Activated naive CD4-positive, alpha-beta T cell treated with anti-CD3 and anti-CD28 coated beads, Interleukin-2, amount 50 U/mL, for 72 hours (primary cell): ENCODE data around the gene C1QL3. TPM values are rescaled to one million over a fixed set of nuclear protein-coding genes. Genes with fewer than 3 reads are reported as not detected.

Experiments
- ATAC-seq, 2 donors: fragments of 150-1000 bp; cut with Tn5 transposase; 2 replicates each; pipeline ENCODE4 v1.10.0; 2021; ENCODE audit warnings: mild to moderate bottlenecking in 2 of 2, moderate library complexity in 2 of 2
- DNase-seq, 2 donors: peaks; one replicate each; pipeline ENCODE4 v3.0.0; 2021 to 2022; ENCODE audit warnings: low spot score in 2 of 2
- H3K27ac Mint-ChIP-seq, 2 donors: one replicate each; pipeline ENCODE4 v1.8.0; 2022; ENCODE audit warnings: mild to moderate bottlenecking in 2 of 2, mixed read lengths in 2 of 2
- H3K36me3 Mint-ChIP-seq, 2 donors: one replicate each; pipeline ENCODE4 v1.8.0; 2022; ENCODE audit warnings: mixed read lengths in 2 of 2
- H3K9me3 Mint-ChIP-seq, 2 donors: one replicate each; pipeline ENCODE4 v1.8.0; 2022; ENCODE audit warnings: mixed read lengths in 2 of 2
- total RNA-seq, 2 donors: library from RNA; stranded (reverse); gene quantifications; one replicate each; pipeline ENCODE4 v1.2.3, GENCODE V29; 2022

The C1QL3 gene
- total RNA-seq, 2 donors from 2014 or later, result 0.20 TPM; not detected in 1

- no peaks in the 10 kb centered on the region for H3K9me3 Mint-ChIP-seq
- no peak overlapping the region for H3K27ac Mint-ChIP-seq
- no peak for ATAC-seq
- H3K36me3 Mint-ChIP-seq, result peaks cover 4 to 13% of the 10 kb centered on the region in 2 donors
- DNase-seq, result no peak
Measured at GRCh38 chr10:16518822-16519221, 2.9 kb downstream of the C1QL3 start.

GRCh38 chr10:16510843-16511242 is 10.8 kb downstream of the C1QL3 start:
- ATAC-seq (no peak), DNase-seq (no peak)
- no peak overlapping the region for H3K27ac Mint-ChIP-seq
- H3K36me3 Mint-ChIP-seq, result peaks cover 0 to 5% of the 10 kb centered on the region in 2 donors
- no peaks in the 10 kb centered on the region for H3K9me3 Mint-ChIP-seq

- ATAC-seq, result no peak
- H3K27ac Mint-ChIP-seq, result no peak overlapping the region
- no peak for DNase-seq
- peaks cover 0 to 5% of the 10 kb centered on the region in 2 donors for H3K36me3 Mint-ChIP-seq
- H3K9me3 Mint-ChIP-seq, result no peaks in the 10 kb centered on the region
Measured at GRCh38 chr10:16509996-16510395, 11.7 kb downstream of the C1QL3 start.

- H3K36me3 Mint-ChIP-seq, result peaks cover 5 to 6% of the 10 kb centered on the region in 2 donors
- no peak overlapping the region for H3K27ac Mint-ChIP-seq
- peaks cover 0 to 4% of the 10 kb centered on the region in 2 donors for H3K9me3 Mint-ChIP-seq
- DNase-seq (no peak), ATAC-seq (peak in 1 of 2 donors; percentile 26)
Measured at GRCh38 chr10:16505161-16505560, 16.5 kb downstream of the C1QL3 start.

GRCh38 chr10:16497911-16498310 is 23.8 kb downstream of the C1QL3 start:
- Mint-ChIP-seq H3K9me3 (peaks cover 0 to 4% of the 10 kb centered on the region in 2 donors), H3K36me3 (peaks cover 8 to 28% of the 10 kb centered on the region in 2 donors), H3K27ac (peak overlapping the region in 1 of 2 donors; percentile 68)
- DNase-seq, result no peak
- no peak for ATAC-seq

- no peak overlapping the region for H3K27ac Mint-ChIP-seq
- peaks cover 11 to 22% of the 10 kb centered on the region in 2 donors for H3K36me3 Mint-ChIP-seq
- DNase-seq (no peak), ATAC-seq (no peak)
- no peaks in the 10 kb centered on the region for H3K9me3 Mint-ChIP-seq
Measured at GRCh38 chr10:16493884-16494536, 27.7 kb downstream of the C1QL3 start.

GRCh38 chr10:16491933-16492332 is 29.7 kb downstream of the C1QL3 start:
- Mint-ChIP-seq H3K27ac (no peak overlapping the region), H3K36me3 (peaks cover 7 to 14% of the 10 kb centered on the region in 2 donors), H3K9me3 (no peaks in the 10 kb centered on the region)
- ATAC-seq (no peak), DNase-seq (no peak)

- ATAC-seq (no peak), DNase-seq (no peak)
- peaks cover 12 to 23% of the 10 kb centered on the region in 2 donors for H3K36me3 Mint-ChIP-seq
- H3K27ac Mint-ChIP-seq, result no peak overlapping the region
- no peaks in the 10 kb centered on the region for H3K9me3 Mint-ChIP-seq
Measured at GRCh38 chr10:16490511-16490910, 31.2 kb downstream of the C1QL3 start.

GRCh38 chr10:16483241-16483917 is 38.3 kb downstream of the C1QL3 start:
- peak overlapping the region in 1 of 2 donors; percentile 51 for H3K27ac Mint-ChIP-seq
- H3K9me3 Mint-ChIP-seq, result no peaks in the 10 kb centered on the region
- ATAC-seq, result peak in 1 of 2 donors; percentile 18
- H3K36me3 Mint-ChIP-seq, result peaks cover 6 to 28% of the 10 kb centered on the region in 2 donors
- no peak for DNase-seq

GRCh38 chr10:16481052-16481728 is 40.5 kb downstream of the C1QL3 start:
- no peaks in the 10 kb centered on the region for H3K9me3 Mint-ChIP-seq
- no peak for ATAC-seq
- H3K27ac Mint-ChIP-seq, result no peak overlapping the region
- H3K36me3 Mint-ChIP-seq, result peaks cover under 1 to 22% of the 10 kb centered on the region in 2 donors
- DNase-seq, result no peak

GRCh38 chr10:16478801-16479200 is 42.9 kb downstream of the C1QL3 start:
- no peaks in the 10 kb centered on the region for H3K9me3 Mint-ChIP-seq
- ATAC-seq, result no peak
- H3K36me3 Mint-ChIP-seq, result peaks cover 0 to 12% of the 10 kb centered on the region in 2 donors

GRCh38 chr10:16477757-16478156 is 43.9 kb downstream of the C1QL3 start:
- Mint-ChIP-seq H3K36me3 (peaks cover 0 to 7% of the 10 kb centered on the region in 2 donors), H3K9me3 (no peaks in the 10 kb centered on the region), H3K27ac (no peak overlapping the region)
- ATAC-seq, result no peak
- DNase-seq, result no peak

More at GRCh38 chr10:16478801-16479200, 42.9 kb downstream of the C1QL3 start:
- no peak for DNase-seq
- no peak overlapping the region for H3K27ac Mint-ChIP-seq

- Mint-ChIP-seq H3K27ac (no peak overlapping the region), H3K36me3 (peaks cover 8 to 23% of the 10 kb centered on the region in 2 donors), H3K9me3 (peaks cover 0 to 5% of the 10 kb centered on the region in 2 donors)
- ATAC-seq (no peak), DNase-seq (no peak)
Measured at GRCh38 chr10:16472828-16473227, 48.9 kb downstream of the C1QL3 start.

GRCh38 chr10:16470747-16471146 is 50.9 kb downstream of the C1QL3 start:
- peaks cover 0 to 6% of the 10 kb centered on the region in 2 donors for H3K9me3 Mint-ChIP-seq
- H3K27ac Mint-ChIP-seq, result peak overlapping the region in 1 of 2 donors; percentile 42
- DNase-seq, result no peak
- ATAC-seq, result peak; percentile 40 to 46
- peaks cover 8 to 31% of the 10 kb centered on the region in 2 donors for H3K36me3 Mint-ChIP-seq

- no peak for DNase-seq
- Mint-ChIP-seq H3K27ac (no peak overlapping the region), H3K9me3 (peaks cover 0 to 15% of the 10 kb centered on the region in 2 donors), H3K36me3 (peaks cover 20 to 46% of the 10 kb centered on the region in 2 donors)
- no peak for ATAC-seq
Measured at GRCh38 chr10:16466001-16466400, 55.7 kb downstream of the C1QL3 start.
